H1 (cell line): ENCODE measurements around the gene ADIPOR1. TPM values are rescaled to one million over a fixed set of nuclear protein-coding genes. Genes with fewer than 3 reads are reported as not detected.

Experiments
- CTCF ChIA-PET: fragments of 300-600 bp; sonication (Branson Sonifier 250); formaldehyde crosslinking; loops from one replicate; lab custom pipeline; 2021; ENCODE audit not compliant: partially characterized antibody; lab: Charles Lee
- POLR2A ChIA-PET: fragments of 300-600 bp; sonication (Branson Sonifier 250); formaldehyde crosslinking; loops from one replicate; lab custom pipeline; 2021; ENCODE audit warnings: inconsistent platforms; ENCODE audit not compliant: partially characterized antibody; lab: Charles Lee
- DNase-seq, 2 experiments: peaks; one replicate each; pipeline versions ENCODE4 v3.0.0 to v3.0.0-alpha.2; 2010 to 2022; ENCODE audit warnings: low spot score in 2 of 2, low read depth in 1 of 2, mixed read lengths in 1 of 2
- FAIRE-seq: peaks from 2 replicates; lab custom pipeline; 2011; peaks lifted over from hg19 to GRCh38; lab: Jason Lieb, UNC
- H2AFZ ChIP-seq: 2 replicates; pipeline ENCODE4 v1.8.1; 2012; ENCODE audit warnings: low read length, inconsistent platforms
- H2AK5ac ChIP-seq: 2 replicates; pipeline ENCODE4 v1.6.1; 2013; ENCODE audit warnings: low read depth, low read length
- H2BK120ac ChIP-seq: replicated peaks from 2 replicates; pipeline ENCODE3; 2013; ENCODE audit warnings: low read depth, low read length, inconsistent platforms
- H2BK12ac ChIP-seq: 2 replicates; pipeline ENCODE4 v1.6.1; 2013; ENCODE audit warnings: low read depth, low read length
- H2BK15ac ChIP-seq: 2 replicates; pipeline ENCODE4 v1.6.1; 2013; ENCODE audit warnings: low read length
- H2BK20ac ChIP-seq: 2 replicates; pipeline ENCODE4 v1.6.1; 2013; ENCODE audit warnings: low read length
- H2BK5ac ChIP-seq: 2 replicates; pipeline ENCODE4 v1.6.1; 2013; ENCODE audit warnings: low read depth, low read length
- H3K14ac ChIP-seq: 2 replicates; pipeline ENCODE4 v1.6.1; 2013; ENCODE audit warnings: inconsistent platforms; ENCODE audit not compliant: insufficient read length
- H3K18ac ChIP-seq: 2 replicates; pipeline ENCODE4 v1.6.1; 2013; ENCODE audit warnings: low read length; ENCODE audit errors: extremely low read depth
- H3K23ac ChIP-seq: 2 replicates; pipeline ENCODE4 v1.6.1; 2013; ENCODE audit warnings: inconsistent platforms; ENCODE audit not compliant: insufficient read length
- H3K23me2 ChIP-seq: 2 replicates; pipeline ENCODE4 v1.6.1; 2013; ENCODE audit warnings: low read depth, low read length
- H3K27ac ChIP-seq: 2 replicates; pipeline ENCODE4 v1.6.1; 2011; ENCODE audit warnings: low read depth, low read length, inconsistent platforms
- H3K27me3 ChIP-seq, 4 experiments: replicated peaks in 1 of 4; 1 replicate in 1 of 4; 2 replicates in 3 of 4; pipeline versions ENCODE4 v1.6.1 to v1.8.1; 2011 to 2013; ENCODE audit warnings: low read length in 3 of 4, mild to moderate bottlenecking in 3 of 4, inconsistent platforms in 2 of 4, mixed read lengths in 2 of 4, moderate library complexity in 1 of 4; ENCODE audit not compliant: control insufficient read depth in 3 of 4, insufficient read depth in 3 of 4; ENCODE audit errors: extremely low read depth in 1 of 4
- H3K36me3 ChIP-seq, 4 experiments: 2 replicates each; pipeline versions ENCODE4 v1.6.1 to v1.8.1; 2011 to 2013; ENCODE audit warnings: mild to moderate bottlenecking in 4 of 4, low read length in 3 of 4, moderate library complexity in 2 of 4, control low read depth in 1 of 4, inconsistent platforms in 1 of 4; ENCODE audit not compliant: insufficient read depth in 4 of 4, control insufficient read depth in 2 of 4
- H3K4ac ChIP-seq: replicated peaks from 2 replicates; pipeline ENCODE3; 2013; ENCODE audit warnings: low read length, low read depth, mixed read lengths, inconsistent platforms; ENCODE audit not compliant: insufficient read length
- H3K4me1 ChIP-seq, 4 experiments: replicated peaks in 1 of 4; 1 replicate in 1 of 4; 2 replicates in 3 of 4; pipeline versions ENCODE4 v1.6.1 to v1.8.1; 2011 to 2013; ENCODE audit warnings: low read length in 3 of 4, inconsistent platforms in 2 of 4, mixed read lengths in 1 of 4; ENCODE audit not compliant: insufficient read depth in 4 of 4, control insufficient read depth in 3 of 4
- H3K4me2 ChIP-seq, 2 experiments: 2 replicates each; pipeline versions ENCODE4 v1.6.1 to v1.8.1; 2011 to 2013; ENCODE audit warnings: low read depth in 2 of 2, low read length in 2 of 2, control low read depth in 1 of 2, inconsistent platforms in 1 of 2, mild to moderate bottlenecking in 1 of 2; ENCODE audit not compliant: insufficient read depth in 1 of 2
- H3K4me3 ChIP-seq, 4 experiments: fragments of 200-600, 300-600 bp in 1 of 4; sonication (generic), shearing (Covaris generic), sonication (Bioruptor Twin) in 1 of 4; 2 replicates each; pipeline versions ENCODE4 v1.5.1 to v1.8.1; 2011 to 2016; ENCODE audit warnings: low read length in 4 of 4, low read depth in 3 of 4, control low read depth in 2 of 4, inconsistent platforms in 2 of 4, mild to moderate bottlenecking in 2 of 4, mixed read lengths in 1 of 4, moderate library complexity in 1 of 4; ENCODE audit not compliant: insufficient read depth in 2 of 4; ENCODE audit errors: extremely low read depth in 1 of 4
- H3K56ac ChIP-seq: replicated peaks from 2 replicates; pipeline ENCODE3; 2013; ENCODE audit warnings: low read depth, mild to moderate bottlenecking, mixed read lengths, low read length, inconsistent platforms; ENCODE audit not compliant: insufficient read length
- H3K79me1 ChIP-seq: 2 replicates; pipeline ENCODE4 v1.6.1; 2013; ENCODE audit warnings: low read depth, low read length, control low read depth
- H3K79me2 ChIP-seq, 2 experiments: 2 replicates each; pipeline versions ENCODE4 v1.6.1 to v1.8.1; 2012 to 2013; ENCODE audit warnings: low read length in 2 of 2, mild to moderate bottlenecking in 2 of 2, inconsistent platforms in 1 of 2; ENCODE audit not compliant: insufficient read depth in 2 of 2, control insufficient read depth in 1 of 2
- H3K9ac ChIP-seq, 4 experiments: replicated peaks in 1 of 4; 1 replicate in 1 of 4; 2 replicates in 3 of 4; pipeline versions ENCODE4 v1.6.1 to v1.8.1; 2011 to 2013; ENCODE audit warnings: low read depth in 3 of 4, low read length in 3 of 4, control low read depth in 2 of 4, mild to moderate bottlenecking in 2 of 4, moderate library complexity in 2 of 4, inconsistent platforms in 1 of 4; ENCODE audit errors: extremely low read depth in 1 of 4
- H3K9me3 ChIP-seq, 2 experiments: 2 replicates each; pipeline versions ENCODE4 v1.6.1 to v1.8.1; 2012 to 2013; ENCODE audit warnings: mild to moderate bottlenecking in 2 of 2, moderate library complexity in 2 of 2, control low read depth in 1 of 2, inconsistent platforms in 1 of 2, low read depth in 1 of 2, low read length in 1 of 2, mixed read lengths in 1 of 2; ENCODE audit not compliant: insufficient read depth in 2 of 2
- H4K20me1 ChIP-seq, 2 experiments: replicated peaks in 1 of 2; 2 replicates each; pipeline versions ENCODE3 to v1.8.1; 2011 to 2013; ENCODE audit warnings: inconsistent platforms in 2 of 2, low read length in 2 of 2, mild to moderate bottlenecking in 1 of 2; ENCODE audit not compliant: insufficient read depth in 2 of 2, control insufficient read depth in 1 of 2
- H4K5ac ChIP-seq: 2 replicates; pipeline ENCODE4 v1.6.1; 2013; ENCODE audit warnings: low read length, low read depth, mixed read lengths, inconsistent platforms; ENCODE audit not compliant: insufficient read length
- H4K8ac ChIP-seq: 2 replicates; pipeline ENCODE4 v1.8.0; 2013; ENCODE audit warnings: mild to moderate bottlenecking, moderate library complexity, low read length, inconsistent platforms; ENCODE audit not compliant: insufficient read depth; ENCODE audit errors: extremely low read depth
- H4K91ac ChIP-seq: replicated peaks from 2 replicates; pipeline ENCODE3; 2013; ENCODE audit warnings: low read length, mixed read lengths, inconsistent platforms; ENCODE audit not compliant: insufficient read length
- EGR1 ChIP-seq: IDR thresholded peaks from 2 replicates; pipeline ENCODE4 v1.6.1; 2011; ENCODE audit warnings: low read depth, low read length, borderline replicate concordance
- TCF12 ChIP-seq: IDR thresholded peaks from 2 replicates; pipeline ENCODE4 v1.6.1; 2011; ENCODE audit warnings: low read depth, mild to moderate bottlenecking, low read length
- WGBS, 2 experiments: shearing (Covaris generic) in 1 of 2; methylation state at CpG; one replicate each; pipeline versions ENCODE4 v1.1.6 to v1.1.7; 2013 to 2015; ENCODE audit warnings: low lambda C conversion rate in 2 of 2, mixed read lengths in 2 of 2, inconsistent platforms in 1 of 2, low coverage in 1 of 2, missing lambda C conversion rate in 1 of 2; ENCODE audit not compliant: insufficient replicate concordance in 2 of 2, insufficient coverage in 1 of 2, insufficient read length in 1 of 2; ENCODE audit errors: extremely low coverage in 1 of 2, missing lambda C conversion rate in 1 of 2; 5-methylcytosine and 5-hydroxymethylcytosine counted together
- polyA plus RNA-seq, 7 experiments: library from polyadenylated mRNA; depleted of rRNA in 3 of 7; stranded (reverse) in 5 of 7; unstranded in 2 of 7; fragments of >200 nt in 5 of 7; fragments of 200-250 nt in 2 of 7; gene quantifications; 1 replicate in 5 of 7; 2 replicates in 1 of 7; 4 replicates in 1 of 7; pipeline versions ENCODE4 v1.2.1 to v1.2.3, GENCODE V29; 2011 to 2013; ENCODE audit warnings: missing spikeins in 2 of 7, mixed read lengths in 2 of 7
- total RNA-seq: library from RNA; stranded (reverse); fragmentation: NEBNext Ultra II Directional; extraction: Animal tissue kit (Norgen Biotek cat#: 25700); gene quantifications from 2 replicates; pipeline ENCODE4 v1.2.1, GENCODE V29; 2021

Gene ADIPOR1
- total and polyA plus RNA-seq, 2 of the 8 experiments (the other 6 are each of a cell fraction or from before 2014, with no cell fraction given) = 69.8 to 118 TPM

GRCh38 chr1:203001986-203002385 lies 43.9 kb upstream of the ADIPOR1 start:
- peaks cover 5% of the 10 kb centered on the region; the same call in 1 of the 2 replicates for H3K23me2 ChIP-seq
- H3K14ac ChIP-seq = no peak overlapping the region
- peak overlapping the region; percentile 31; the same call in 1 of the 2 replicates for H2BK15ac ChIP-seq
- ChIA-PET CTCF (interaction anchor here (0.6 to 6.0 kb wide), 4 partner anchors 12 to 192 kb away, joined by 3 to 43 read pairs (median 3); partner anchors contain the start of gene PCAT6), POLR2A (no interaction called here)
- no peaks in the 10 kb centered on the region for H3K27me3 ChIP-seq
- no peak overlapping the region for H3K4me2 ChIP-seq
- peaks cover 0 to 4% (median 2%) of the 10 kb centered on the region in 4 experiments; a peak in 3 of 7 replicates for H3K4me1 ChIP-seq
- no peak overlapping the region for H3K56ac ChIP-seq
- H3K4ac ChIP-seq = no peak overlapping the region
- no peaks in the 10 kb centered on the region for H3K79me1 ChIP-seq
- H3K9ac ChIP-seq = no peak overlapping the region
- no peak overlapping the region for H3K23ac ChIP-seq
- H4K91ac ChIP-seq = peak overlapping the region; percentile 1
- DNase-seq = no peak
- H3K79me2 ChIP-seq = no peaks in the 10 kb centered on the region
- no peaks in the 10 kb centered on the region for H4K20me1 ChIP-seq
- no peaks in the 10 kb centered on the region for H3K36me3 ChIP-seq
- no peaks in the 10 kb centered on the region for H3K9me3 ChIP-seq
- H2BK5ac ChIP-seq = peak overlapping the region; percentile 56; the same call in 1 of the 2 replicates
- no peak overlapping the region for H4K8ac ChIP-seq
- H2AFZ ChIP-seq = peak overlapping the region; percentile 50; the same call in 1 of the 2 replicates
- H3K18ac ChIP-seq = peak overlapping the region; percentile 62
- 0 out of 2 replicates have a peak overlapping the region, but pooled peaks have one; percentile 53 for H2AK5ac ChIP-seq
- TF ChIP-seq TCF12 = no peak
- no peak for TF ChIP-seq EGR1
- TF ChIP-seq, all 59 proteins: peak for 0
- H3K4me3 ChIP-seq = no peak overlapping the region
- FAIRE-seq = no peak
- no peak overlapping the region for H2BK120ac ChIP-seq
- H2BK12ac ChIP-seq = 0 out of 2 replicates have a peak overlapping the region, but pooled peaks have one; percentile 75
- no peak overlapping the region for H4K5ac ChIP-seq
- H2BK20ac ChIP-seq = peak overlapping the region; percentile 51; the same call in 1 of the 2 replicates
- no peak overlapping the region; the same call in 1 of the 2 replicates for H3K27ac ChIP-seq
- 92% methylated on average over 9 of the region's 9 CpGs; no CpG with 5 or more reads in 1 of the 2 experiments for WGBS, 2 experiments
